ENCODE data around the gene PWWP2B.

The PWWP2B gene

DNA sequence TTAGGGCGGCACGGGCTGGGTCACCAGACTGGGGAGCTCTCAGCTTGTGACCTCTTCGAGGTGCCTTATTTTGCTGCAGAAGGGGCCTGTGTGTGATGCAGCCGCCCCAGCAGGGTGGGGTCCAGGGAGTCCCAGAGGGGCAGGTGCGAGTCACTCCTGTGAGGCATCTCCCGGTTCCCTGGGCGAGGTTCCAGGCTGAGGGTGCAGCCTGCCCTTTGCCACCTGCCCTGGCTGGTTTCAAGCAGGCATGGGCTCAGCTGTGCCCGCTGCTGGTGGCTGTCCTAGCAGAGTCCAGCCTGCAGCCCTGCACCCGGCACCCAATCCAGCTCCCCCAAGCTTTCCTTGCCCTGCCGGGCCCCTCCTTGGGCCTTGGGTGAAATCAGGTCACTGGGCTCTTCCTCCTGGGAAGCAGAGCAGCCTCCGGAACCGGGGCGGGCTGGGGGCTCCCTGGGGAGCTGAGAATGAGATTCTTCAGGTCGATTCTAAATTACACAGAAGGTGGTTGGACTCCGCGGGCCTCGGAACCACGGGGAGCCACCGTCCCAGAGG is 64.8 kb downstream of the PWWP2B start:
- no peak for DNase-seq

DNA sequence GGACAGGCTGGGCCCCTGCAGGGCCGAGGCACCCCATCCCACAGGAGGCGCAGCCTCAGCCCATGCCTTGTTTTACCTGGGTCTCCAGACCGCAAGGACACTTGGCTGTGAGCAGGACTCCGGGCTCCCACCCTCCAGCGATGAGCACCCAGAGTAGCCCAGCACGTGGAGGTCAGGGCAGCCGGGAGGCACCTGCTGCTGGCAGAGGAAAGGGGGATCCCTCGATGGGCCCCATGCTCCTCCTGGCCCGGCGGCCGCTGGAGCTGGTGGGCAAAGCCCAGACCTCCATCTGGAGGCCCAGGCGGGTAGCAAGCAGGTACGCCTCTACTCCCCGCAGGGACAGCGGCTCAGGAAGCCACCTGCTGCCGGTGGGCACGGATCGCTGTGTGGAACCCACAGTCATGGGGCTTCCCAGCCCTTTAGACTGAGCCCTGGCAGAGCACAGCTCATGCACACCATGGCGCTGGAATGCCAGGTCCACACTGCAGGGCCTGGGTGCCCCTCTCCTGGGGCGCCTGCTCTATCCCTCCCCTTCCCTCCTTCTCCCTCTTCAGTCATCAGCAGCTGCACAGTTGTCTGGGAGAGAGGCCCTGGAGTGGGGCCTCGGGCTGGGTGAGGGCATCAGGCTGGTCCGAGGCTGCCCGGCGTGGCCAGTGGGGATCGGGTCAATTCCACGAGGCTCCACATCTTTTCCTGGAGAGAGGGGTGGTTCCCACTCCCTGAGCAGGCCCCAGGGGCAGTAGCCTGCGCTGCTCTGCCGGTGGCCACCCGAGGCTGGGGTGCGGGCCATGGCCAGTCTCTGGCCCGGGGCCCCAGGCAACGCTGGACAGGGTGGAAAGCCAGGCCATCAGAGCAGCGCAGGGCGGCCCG is 65.7 kb downstream of the PWWP2B start:
- DNase-seq = no peak

DNA sequence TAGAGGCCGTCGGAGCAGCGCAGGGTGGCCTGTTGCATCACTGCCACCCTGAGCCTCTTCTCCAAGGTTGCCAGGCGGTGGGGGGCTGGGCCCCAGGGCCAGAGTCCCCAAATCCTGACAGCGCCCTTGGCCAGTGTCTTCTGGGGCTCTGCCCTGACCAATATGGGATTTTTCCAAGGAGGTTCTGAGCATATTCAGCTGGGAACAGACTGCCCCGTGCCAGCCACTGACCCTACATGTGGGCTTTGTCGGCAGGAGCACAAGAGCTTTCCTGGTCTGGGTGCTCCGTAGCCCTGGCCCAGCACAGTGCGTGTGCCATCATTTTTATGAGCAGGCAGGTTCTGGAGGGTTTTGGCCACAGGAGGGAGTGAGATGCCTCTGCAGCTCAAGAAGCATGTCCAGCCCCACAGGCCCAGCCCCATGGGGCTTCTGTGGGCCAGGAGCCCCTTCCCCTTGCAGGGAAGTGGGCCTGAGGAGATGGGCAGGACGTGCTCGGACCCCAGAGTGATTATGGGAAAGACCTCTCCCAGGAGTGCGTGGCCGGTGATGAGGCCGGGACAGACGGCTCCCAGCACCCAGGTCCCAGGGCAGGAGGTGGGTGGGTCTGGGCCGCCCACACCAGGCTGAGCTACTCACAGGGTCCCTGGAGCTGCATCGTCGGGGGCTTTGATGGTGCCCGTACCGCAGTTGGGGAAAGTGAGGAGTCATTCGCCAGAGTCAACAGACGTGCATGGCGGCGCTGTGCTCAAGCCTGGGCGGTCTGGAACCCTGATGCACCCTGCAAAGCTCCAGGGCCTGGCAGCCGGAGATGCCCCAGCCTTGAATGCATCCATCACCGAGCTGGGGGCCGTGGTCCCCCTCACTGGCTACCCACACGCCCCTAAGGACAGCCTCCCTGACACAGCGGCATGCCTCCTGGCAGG is 66.6 kb downstream of the PWWP2B start:
- no peak for DNase-seq

GRCh38 chr10:132464256-132465192 is 67.5 kb downstream of the PWWP2B start:
- no peak for DNase-seq

DNA sequence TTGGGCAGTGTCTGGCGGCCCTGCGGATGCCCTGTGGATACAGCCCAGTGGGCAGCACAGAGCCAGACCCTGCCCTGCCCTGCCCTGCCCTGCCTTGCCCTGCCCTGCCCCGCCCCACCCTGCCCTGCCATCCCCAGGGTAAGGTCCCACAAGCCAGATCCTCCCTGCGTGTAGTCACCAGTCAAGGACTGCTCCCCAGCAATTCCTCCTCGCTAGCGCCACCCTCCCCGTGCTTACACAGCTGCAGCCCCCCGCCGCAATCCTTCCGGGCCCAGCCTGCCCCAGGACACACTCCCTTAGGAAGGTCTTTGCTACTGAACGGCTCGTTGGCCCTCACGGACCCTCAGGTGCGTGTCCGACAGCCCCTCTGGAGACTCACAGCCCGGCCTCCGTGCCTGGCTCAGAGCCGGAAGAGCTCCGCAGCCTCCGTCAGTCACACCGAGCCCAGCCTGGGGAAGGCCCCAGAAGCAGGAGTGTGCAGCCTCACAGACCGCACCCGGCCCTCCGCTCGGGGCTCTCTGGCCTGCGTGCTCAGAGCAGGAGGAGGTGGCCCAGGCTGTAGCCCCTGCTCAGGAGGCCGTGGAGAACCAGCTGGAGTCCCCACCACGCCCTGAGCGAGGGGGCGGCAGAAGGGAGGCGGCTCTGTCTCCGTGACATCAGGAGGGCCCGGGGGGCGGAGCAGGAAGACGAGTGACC is 68.3 kb downstream of the PWWP2B start:
- DNase-seq = no peak

GRCh38 chr10:132465889-132466519 is 69.0 kb downstream of the PWWP2B start:
- DNase-seq = no peak

- DNase-seq = no peak
These were observed 69.8 kb downstream of the PWWP2B start for GRCh38 chr10:132466520-132467463.
